CD4-positive, alpha-beta T cell treated with Interleukin-2 at 100 ng/mL for 4 hours (primary cell): ENCODE measurements around the gene ABI3BP.

ENCODE experiments used
- DNase-seq: peaks from one replicate; pipeline ENCODE4 v3.0.0-alpha.2; 2020; ENCODE audit warnings: low spot score

Gene ABI3BP

DNA sequence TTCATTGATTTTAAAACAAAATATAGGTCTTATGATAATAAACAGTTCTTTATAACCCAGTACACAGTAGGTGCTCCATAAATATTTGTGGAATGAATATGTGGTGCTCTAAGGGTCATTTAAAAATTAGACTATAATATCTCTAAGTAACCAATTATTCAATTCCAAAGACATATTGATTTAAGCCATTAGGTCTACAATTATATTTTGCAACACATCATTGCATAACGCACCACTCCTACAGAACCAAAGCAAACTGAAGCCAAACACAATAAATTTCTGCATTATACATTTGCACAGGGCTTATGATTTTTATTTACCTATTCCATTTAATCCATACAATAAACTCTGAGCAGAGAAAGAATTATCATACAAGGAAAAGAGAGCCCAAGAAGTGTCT, 104.3 kb downstream of the ABI3BP start:
- no peak for DNase-seq

DNA sequence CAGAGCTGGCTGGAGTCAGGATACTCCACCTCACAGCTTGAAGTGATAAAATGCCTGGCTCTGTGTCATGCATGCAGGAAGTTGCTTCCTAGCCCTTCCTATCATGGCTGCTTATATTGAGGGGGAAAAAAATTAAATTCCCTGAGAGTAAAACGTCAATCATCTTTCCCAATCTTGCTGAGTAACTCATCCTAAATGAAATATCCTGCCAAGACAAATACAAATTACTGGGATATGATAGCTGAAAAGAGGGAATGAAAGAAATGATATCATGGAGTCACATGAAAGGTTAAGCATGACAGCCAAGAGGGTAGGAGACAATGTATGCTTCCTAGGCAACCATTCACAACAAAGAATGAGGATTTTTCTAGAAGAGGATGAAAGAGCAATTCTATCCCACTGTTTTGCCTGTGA, 110.6 kb downstream of the ABI3BP start:
- no peak for DNase-seq

DNA sequence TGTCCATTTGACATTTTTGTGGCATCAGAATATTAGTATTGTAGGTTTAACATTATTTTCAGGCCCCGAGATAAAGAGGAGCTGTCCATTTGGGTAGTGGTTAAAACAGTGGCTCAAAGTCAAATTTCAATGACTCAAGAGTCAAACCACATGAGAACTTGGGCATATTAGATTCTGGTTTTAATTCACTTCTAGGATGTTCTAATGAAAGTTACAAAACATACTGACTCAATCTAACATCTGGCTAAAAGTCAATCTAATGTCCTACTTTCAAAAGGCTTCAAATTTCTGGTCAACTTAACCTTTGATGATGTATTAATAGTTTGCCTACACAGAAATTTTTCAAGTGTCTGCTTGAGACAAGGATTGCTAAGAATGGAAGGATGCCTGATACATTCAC, 112.4 kb downstream of the ABI3BP start:
- no peak for DNase-seq

DNA sequence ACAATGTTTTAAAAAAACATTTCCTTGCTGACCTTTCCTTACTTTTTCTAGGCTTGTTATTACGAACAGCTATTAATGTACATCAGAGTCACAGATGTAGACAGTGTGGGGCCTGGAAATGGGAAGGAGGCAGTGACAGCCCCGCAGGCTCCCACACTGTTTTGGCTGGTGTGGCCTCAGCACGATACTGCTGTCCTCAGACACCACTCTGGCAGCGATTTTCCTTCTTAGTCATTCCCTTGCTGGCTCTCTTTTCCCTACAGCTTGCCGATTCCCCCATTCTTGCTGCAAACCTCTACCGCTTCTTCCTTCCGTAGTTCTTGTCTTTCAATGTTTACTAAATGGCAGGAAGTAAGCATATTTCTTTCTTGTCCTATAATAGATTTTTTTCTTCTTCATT, 113.1 kb downstream of the ABI3BP start:
- no peak for DNase-seq

DNA sequence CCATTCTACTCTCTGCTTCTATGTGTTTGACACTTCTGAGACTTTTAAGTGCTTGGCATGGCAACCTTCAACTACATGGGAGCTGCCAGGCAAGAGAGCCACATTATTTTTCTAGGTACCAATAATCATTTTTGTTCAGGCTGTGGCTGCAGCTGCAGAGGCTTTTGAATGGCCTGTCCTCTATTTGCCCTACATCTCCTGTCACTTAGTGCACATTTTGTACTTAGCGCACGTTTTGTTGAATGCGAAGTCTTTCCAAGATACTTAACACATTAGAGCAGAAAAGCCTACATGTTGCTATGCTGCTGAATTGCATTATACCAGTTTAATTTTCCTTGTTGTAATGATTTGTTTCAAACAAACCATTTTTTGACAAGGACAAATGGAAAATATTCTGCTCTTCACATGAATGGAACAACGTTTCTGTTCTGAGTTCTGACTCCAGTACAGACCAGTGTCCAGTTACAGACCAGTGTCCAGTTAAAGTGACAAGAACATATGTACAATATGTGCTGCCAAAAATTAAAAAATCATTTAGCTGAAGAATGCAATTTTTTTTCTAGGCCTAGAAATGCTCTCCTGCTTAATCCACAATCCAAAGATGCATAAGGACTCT, 113.9 kb downstream of the ABI3BP start:
- DNase-seq: no peak

DNA sequence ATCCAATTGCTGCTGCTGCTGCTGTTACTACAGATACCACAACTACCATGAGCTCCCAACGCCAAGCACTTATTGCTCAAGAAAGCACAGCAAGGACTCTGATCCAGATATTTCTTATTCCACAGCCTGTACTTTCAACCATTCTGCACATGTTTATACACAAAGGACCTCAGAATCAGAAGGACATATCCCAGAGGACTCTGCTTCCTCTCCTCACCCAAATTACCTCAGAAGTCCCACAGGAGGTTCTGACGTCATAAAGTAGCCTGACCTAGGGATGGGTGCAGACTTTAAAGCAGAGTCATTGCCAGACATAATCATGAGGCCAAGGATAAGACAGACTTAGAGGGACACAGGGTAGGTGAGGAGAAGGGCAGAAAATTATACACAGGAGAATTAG, 115.9 kb downstream of the ABI3BP start:
- DNase-seq: no peak

DNA sequence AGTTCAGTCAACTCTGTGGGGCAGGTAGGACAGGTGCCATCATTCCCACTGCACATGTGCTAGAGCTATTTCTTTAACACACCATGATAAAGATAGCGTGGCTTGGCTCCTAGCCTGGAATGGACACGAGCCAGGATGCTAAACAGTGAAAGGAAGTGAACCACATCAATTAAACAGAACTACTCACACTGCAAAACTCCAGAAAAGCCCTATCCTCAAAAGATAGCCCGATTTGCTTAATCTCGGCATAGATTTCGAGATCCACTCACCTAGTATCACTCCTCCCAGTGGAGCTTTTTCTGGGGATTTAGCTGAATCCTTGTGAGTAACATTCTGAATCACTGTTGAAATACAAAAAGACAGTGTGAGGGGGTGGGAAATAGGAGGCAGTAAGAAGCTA, 118.0 kb downstream of the ABI3BP start:
- DNase-seq: no peak

DNA sequence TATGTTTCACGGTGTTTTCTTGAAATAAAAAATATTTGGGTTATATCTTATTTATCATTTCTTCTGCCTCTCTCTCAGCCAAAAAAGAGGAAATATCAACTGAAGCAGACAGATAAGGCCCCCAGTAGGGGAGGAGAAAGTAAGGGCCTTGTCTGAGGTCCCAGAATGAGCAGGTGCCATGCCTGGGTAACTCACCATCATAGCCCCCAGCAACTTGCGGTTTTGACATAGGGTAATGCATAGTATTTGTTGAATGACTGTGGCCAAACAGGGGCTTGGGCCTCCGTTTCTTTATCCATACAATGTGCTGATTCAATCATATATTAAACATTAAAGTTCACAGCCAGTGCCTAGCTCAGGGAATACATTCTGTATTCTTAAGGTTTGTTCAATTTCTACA, 119.6 kb downstream of the ABI3BP start:
- no peak for DNase-seq

DNA sequence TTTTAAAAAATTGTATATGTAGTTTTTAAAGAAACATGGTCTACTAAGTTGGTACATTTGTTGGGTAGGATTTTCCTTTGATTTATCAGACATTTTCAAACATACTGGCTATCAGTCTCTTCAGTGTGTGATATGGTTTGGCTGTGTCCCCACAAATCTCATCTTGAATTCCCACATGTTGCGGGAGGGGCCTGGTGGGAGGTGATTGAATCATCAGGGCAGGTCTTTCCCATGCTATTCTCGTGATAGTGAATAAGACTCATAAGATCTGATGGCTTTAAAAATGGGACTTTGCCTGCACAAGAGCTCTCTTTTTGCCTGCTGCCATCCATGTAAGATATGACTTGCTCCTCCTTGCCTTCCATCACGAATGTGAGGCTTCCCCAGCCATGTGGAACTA, 121.9 kb downstream of the ABI3BP start:
- DNase-seq: no peak

DNA sequence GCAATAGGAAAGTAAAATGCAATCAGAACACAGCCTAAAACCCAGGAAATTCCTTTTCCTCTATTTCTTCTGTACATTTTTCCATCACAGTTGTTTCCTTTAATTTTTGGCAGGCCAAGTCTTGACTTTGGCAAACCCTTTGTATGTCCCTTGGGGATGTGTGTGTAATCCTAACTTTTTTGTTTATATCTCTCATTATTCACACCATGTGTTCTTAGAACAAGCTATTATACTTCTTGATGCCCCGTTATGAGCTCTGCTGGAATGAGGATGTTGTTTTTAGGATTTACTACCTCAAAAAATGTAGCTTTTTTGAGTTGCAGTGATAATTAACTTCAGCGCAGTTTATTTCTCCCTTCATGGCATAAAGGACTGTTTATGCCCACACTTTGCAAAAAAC, 123.4 kb downstream of the ABI3BP start:
- DNase-seq: no peak

DNA sequence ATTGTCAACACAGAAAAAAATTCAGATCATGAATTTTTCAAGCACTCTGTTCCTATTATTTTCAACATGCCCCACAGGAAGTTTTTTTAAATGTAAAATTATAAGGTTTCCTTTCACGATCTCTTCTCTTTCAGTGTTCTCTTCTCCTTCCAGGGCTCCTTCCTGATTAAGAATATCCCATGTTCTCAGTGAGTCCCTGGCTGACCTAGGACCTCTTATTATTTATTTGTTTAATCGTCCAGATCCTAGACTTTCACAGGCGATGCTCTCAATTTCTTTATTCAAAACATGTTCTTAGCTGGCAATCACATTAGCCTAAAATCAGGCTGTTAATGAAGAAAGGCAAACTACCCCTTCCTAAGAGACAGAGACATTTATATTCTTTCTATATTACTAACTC, 124.3 kb downstream of the ABI3BP start:
- no peak for DNase-seq

DNA sequence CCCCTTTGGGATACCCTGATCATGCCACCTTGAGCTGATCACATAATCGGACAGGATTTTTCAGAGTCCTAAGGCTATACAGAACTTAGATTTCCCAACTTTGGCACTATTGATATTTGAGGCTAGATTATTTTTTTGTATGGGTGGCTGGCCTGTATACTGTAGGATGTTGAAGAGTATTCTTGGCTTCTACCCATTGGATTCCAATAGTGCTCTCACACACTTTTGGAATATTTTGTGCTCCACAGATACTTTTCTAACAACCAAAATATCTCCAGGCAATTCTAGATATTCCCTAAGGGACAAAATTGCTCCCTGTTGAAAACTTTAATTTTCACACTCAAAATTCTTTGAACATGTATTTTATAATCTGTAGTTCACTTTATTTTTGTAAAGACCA, 125.1 kb downstream of the ABI3BP start:
- no peak for DNase-seq

DNA sequence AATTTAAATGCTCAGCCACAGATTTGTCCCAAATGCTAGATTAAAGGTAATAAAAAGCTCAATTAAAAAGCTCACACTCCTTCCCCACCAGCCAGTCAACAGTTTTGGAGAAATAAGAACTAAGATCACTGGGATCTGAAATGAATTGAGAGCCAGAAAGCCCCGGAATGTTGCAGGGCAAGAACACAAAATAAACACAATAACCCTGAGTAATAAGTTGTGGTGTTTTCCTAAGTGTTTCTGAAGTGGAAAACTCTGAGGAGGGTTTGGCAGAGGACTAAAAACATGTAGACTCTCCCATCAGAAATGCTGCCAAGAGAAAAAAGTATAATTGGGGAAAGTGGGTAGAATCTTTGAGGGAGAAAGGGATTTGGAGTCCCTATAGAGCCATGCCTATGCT, 127.8 kb downstream of the ABI3BP start:
- DNase-seq: no peak

DNA sequence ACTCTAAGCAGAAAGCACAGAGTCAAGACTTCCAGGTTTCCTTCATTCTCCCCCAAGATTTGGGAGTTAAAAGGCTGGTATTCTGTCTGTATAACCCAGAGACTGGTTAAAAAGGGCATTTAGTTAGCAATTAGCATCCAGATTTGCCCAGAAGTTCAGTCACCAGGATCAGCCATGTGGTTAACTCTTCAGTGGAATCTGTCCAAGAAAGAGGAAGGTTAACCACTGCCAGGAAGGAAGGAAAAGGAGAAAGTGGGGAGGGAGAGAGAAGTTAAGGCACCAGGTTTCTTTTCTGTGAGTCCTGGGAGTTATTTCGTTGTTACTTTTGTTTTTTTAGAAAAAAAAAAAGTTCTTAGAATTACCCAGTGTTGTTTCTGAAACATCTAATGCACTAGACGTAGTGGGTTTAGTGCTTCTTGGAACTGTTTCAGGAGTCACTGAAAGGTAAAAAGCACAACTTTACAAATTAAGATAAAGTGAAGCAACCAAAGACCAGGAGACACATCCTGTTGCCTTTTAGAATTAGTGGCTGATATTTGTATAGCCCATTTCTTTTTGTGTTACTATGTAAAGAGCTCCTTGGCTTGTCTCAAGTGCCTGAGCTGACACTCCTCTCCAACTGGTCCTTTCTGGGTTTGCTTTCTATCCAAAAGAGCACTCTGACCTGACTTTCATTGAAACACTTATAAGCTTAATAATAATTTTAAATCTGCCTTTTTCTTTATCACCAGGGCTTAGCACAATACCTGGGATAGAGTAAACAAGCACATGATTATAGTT, 128.6 kb downstream of the ABI3BP start:
- DNase-seq: no peak

DNA sequence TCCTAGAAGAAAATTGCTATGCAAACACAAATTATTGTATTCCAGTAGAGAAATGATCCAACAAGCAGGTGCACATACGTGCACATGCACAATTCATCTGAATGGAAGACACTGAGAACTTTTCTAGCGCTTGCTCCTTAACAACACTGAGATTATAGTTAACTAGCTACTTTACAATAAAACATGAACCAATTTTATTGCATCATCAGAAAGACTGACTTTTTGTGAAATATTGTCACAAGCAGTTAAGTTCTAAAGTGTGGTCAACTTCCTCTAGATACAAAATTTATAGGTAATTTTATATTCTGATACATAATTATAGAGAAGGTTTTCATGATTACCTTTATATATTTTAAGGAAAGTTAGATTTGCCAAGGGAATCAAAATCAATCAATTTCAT, 135.4 kb downstream of the ABI3BP start:
- no peak for DNase-seq

DNA sequence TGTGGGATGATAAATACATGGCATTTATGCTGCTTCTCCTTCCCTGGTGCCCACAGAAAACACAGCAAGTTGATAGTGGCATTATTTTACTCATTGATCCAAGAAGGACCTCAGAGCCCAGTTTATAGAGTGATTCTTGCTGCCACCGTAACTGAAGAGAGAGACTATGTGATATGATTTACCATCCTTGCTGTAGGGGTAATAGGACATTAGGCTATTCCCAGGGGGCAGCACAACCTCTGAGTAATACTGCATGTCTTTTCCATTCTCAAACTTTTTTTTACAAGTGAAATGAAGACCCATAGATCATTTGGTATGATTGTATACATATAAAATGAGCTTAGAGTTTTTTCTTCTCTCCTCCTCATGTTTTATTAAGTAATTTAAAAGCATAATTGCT, 136.4 kb downstream of the ABI3BP start:
- DNase-seq: no peak

DNA sequence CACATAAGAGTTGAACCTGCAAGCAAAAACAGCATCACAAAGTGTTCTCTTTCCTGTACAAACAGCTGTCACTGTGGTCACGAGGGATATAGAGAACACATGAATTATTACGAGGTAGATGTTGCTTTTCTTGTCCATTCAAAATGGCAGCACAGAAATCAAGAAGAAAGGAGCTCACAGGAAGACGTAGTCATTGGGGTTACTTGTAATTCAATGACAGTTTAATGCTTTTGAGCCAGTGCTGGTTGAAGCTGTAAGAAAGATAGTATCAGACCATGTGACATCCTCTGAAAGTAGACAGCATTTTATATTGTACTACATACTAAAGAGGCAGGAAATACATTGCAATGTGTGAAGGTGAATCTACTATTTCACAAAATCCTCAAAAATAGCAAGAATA, 140.4 kb downstream of the ABI3BP start:
- DNase-seq: no peak

DNA sequence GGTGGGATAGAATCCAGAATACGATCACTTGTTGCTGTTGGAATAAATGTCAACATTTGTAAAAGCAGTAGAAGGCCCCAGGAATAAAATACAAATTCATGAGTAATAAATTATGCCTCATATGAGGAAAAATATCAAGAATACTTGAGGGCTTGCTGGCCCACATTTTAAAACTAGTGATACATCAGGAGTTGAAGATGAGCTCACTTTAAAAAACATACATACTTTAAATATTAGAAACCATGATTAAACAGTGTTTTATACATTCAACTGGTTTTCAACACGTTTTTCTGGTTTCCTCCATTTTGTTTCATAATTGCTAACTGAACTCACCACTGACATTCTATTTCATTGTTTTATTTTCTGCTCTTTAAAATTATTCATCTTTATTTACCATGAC, 142.5 kb downstream of the ABI3BP start:
- DNase-seq: no peak

DNA sequence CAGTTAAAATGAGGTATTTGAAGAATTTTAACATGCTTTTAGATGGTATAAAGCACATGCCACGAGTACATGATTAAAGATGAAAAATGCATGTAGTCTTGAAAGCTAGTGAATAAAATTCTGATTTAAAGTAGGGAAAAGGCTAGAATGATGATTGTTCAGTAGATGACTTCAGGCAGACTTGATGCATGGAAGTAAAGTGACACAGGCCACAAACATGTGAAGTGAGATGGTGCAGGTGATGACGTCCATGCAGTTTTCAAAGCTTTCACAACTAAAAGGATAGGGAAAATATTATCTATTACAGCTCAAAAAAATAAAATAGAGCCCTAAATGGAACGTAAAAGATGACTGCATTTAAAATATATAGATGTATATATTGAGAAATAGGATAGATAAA, 143.1 kb downstream of the ABI3BP start:
- DNase-seq: no peak

DNA sequence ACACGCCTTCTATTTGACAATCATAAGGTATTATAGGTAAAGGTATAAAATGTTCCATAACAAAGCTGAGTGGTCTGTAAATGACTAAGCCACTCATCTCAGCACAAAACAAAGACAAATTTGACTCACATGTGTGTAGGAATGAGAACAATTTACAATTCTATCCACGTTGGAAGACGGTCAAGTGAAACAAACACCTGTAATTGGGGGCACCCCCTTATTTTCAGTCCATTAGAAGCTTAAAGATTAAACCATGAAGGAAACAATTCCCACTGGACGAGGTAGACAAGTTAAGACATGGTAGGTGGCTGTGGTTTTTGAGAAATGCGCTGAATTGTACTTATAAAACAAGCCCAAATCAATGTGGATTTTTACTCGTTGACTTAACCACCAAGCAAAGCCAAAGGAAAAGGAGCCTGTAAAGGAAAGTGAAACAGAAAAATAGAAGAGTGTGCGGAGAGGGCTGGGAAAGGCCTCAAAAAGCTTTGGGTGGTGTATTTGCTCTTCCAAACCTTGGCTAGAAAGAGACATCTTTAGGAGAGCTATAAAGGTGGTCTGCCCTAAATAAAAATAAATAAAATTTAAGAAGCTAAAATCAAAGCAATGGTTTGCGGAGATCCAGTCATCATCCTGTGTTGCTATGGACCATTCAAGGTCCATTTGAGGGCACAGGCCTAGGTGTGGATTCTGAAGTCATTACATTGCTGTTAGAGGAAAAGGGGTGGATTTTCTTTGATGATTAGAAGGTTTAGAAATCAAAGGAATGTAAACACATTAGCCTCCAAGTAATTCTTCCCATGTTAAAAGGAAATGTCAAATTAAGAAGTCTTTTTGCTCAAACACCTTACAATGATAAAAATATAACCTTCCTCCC, 148.9 kb downstream of the ABI3BP start:
- DNase-seq: no peak

DNA sequence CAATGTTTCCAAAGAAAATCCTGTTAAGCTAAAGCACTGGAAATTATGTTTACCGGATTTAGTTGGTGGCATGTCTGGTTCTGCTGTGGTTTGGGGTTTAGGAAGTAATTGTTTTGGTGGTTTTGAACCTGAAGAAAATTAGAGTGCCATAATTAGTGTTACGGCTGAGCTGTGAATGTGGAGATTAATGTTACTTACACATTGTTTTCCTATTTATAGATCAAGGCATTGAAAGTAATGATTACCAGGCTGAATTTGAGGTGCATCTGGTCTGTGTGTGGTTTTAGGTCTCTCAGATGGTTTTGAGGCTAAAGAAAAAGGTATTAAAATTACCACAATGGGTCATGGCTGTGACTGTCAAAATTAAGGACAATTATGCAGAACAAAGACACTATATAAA, 155.1 kb downstream of the ABI3BP start:
- DNase-seq: no peak

DNA sequence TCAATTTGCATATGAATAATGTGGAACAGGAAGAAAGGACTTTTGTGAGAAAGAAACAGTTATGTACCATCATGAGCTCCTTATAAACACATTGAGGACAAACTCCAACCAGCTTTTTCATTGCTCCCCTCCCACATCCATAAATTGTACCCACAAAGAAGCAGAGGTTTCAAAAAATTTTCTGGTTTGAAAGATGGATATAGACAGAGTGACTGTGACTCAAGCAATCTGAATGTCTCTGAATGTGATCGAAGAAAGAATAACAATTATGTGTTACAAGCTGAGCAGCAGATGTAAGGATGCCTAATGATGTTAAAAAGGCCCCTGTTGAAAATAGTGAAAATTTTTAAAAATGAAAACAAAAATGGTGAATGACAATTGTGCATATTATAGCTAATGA, 156.6 kb downstream of the ABI3BP start:
- DNase-seq: no peak

DNA sequence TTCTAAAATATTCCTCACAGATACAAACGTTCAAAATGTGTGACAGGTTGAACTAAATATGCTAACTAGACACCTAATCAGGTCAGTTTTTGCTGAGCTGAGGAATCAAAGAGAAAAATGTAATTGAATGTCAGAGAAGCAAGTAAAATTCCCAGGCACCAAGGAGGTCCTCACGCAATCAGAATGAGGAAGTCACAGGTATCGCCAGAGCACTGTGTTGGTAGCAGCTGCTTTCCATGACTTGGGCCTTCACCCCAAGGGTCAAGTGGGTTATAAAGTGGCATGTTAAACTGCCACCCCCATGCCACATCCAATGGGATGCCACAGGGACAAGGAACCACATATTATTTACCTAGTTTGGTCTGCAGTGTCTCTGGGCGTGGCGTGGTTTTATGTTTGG, 158.9 kb downstream of the ABI3BP start:
- no peak for DNase-seq
